Esophagus muscularis mucosa (tissue), 2 donors: Measurements from ENCODE around the gene SH2D2A.

ENCODE experiments used
- POLR2A ChIP-seq: fragments of 450-650 bp; IDR thresholded peaks from one replicate; pipeline ENCODE4 v1.6.1; 2017; ENCODE audit warnings: antibody characterized with exemption, moderate library complexity, mild to moderate bottlenecking, low read depth
- POLR2AphosphoS5 ChIP-seq, 2 donors: sonication (generic); formaldehyde crosslinking; IDR thresholded peaks; one replicate each; pipeline ENCODE4 v1.6.1; 2017; ENCODE audit warnings: antibody characterized with exemption in 2 of 2

- no peak for TF ChIP-seq POLR2A
- TF ChIP-seq POLR2AphosphoS5 (IDR thresholded peaks at IDR 0.05), result no peak
These were observed 35.8 kb upstream of the SH2D2A start for GRCh38 chr1:156852418-156852874.
